GM12874 (cell line): ENCODE measurements around the gene TENM3.

Experiments
- TF ChIP-seq, protein P1 (sequence below): IDR thresholded peaks from 2 replicates; pipeline ENCODE4 v1.5.1; 2011; ENCODE audit warnings: low read depth, mild to moderate bottlenecking, control low read depth, low read length, moderate library complexity; ENCODE audit not compliant: insufficient read depth

The TENM3 gene

DNA sequence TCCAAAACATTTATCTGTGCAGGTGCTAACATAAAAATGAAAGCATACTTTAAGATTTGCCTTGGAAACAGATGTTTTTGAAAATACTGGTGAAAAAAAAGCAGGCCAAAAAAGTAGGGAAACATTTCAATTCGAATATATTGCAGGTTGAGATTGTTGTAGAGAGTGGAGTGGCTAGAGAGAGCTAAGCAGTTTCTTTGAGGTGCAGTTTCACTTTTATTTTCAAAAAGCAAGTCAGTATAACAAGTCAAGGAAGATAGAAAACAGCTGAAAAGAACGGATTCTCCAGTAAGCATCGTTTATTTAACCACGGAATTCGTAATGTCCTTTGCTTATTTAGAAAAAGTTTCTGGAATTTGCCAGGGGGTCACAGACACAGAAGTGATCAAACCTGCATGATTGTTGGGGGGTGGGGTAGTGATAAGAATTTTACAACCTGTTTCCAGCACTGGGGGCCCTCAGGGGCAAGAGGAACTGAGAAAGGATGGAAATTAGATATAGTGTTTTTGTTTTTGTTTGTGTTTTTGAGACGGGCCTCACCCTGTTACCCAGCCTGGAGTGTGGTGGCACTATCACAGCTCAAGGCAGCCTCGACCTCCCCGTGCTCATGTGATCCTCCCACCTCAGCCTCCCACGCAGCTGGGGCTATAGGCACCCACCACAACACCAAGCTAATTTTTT lies 175.0 kb downstream of the TENM3 start:
- TF ChIP-seq, protein P1, sequence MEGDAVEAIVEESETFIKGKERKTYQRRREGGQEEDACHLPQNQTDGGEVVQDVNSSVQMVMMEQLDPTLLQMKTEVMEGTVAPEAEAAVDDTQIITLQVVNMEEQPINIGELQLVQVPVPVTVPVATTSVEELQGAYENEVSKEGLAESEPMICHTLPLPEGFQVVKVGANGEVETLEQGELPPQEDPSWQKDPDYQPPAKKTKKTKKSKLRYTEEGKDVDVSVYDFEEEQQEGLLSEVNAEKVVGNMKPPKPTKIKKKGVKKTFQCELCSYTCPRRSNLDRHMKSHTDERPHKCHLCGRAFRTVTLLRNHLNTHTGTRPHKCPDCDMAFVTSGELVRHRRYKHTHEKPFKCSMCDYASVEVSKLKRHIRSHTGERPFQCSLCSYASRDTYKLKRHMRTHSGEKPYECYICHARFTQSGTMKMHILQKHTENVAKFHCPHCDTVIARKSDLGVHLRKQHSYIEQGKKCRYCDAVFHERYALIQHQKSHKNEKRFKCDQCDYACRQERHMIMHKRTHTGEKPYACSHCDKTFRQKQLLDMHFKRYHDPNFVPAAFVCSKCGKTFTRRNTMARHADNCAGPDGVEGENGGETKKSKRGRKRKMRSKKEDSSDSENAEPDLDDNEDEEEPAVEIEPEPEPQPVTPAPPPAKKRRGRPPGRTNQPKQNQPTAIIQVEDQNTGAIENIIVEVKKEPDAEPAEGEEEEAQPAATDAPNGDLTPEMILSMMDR = no peak

GRCh38 chr4:182420189-182420588 lies 177.0 kb downstream of the TENM3 start:
- TF ChIP-seq, protein P1 = no peak

DNA sequence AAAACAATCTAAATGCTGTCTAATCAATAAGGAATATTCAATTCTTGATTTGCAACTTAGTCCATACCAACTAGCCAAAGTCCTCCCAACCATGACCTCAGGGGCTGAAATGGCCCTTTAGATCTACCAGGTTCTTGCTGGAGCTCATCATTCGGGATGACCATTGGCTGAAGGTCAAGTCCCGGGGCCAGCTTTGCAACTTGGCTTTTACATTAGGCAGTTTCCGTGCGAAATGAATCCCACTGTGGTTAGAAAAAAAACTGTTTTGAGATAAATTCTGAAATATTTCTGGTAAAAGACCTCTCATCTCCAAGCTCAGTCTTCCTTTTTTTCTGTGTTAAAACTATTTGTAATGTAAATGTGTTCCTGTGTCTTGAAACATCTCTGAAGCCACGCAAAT lies 178.6 kb downstream of the TENM3 start:
- TF ChIP-seq, protein P1 = no peak

GRCh38 chr4:182425302-182425701 lies 182.1 kb downstream of the TENM3 start:
- TF ChIP-seq, protein P1 = no peak

DNA sequence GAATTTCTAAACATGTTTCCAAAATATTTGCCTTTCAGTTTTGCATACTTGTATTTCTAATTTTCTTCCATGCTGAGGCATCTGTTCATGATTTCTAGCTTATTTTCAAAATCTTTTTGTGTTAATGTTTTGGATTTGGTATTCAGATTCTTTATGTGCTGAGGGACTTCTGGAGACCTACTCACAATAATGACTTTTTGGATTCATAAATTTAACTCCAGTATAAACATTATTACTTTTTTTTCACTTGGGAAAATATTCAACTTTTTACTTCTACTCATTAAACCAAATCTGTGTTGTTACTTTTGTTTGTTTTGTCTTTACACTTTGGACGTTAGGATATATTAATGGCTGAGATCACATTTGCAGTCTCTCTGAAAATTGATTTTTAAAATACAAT lies 183.7 kb downstream of the TENM3 start:
- TF ChIP-seq, protein P1 = no peak

GRCh38 chr4:182427554-182427953 lies 184.4 kb downstream of the TENM3 start:
- TF ChIP-seq, protein P1 = no peak

DNA sequence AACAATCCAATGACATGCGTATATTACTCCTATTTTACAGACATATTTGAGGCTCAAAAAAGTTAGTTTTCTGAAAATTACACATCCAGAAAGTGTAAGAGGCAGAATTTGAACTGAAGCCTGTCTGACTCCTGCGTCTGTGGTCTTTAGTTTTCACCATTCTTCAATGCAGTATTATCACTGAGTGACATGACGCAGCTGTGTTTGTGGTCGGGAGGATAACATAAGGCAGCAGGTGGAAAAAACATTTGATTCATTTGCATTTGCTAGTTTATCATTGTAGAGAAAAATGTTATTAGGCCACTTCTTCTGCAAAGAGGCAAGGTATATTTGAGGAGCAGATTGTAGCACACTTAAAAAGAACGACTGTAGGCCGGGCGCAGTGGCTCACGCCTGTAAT lies 186.7 kb downstream of the TENM3 start:
- TF ChIP-seq, protein P1 = no peak
